GM18861 (cell line): Measurements from ENCODE around the gene LCE3B.

Experiments
- ATAC-seq: cut with Tn5 transposase; IDR thresholded peaks from one replicate; pipeline ENCODE4 v1.9.1; 2021; ENCODE audit not compliant: unreplicated experiment

LCE3B gene

GRCh38 chr1:152657677-152658076, 44.1 kb downstream of the LCE3B start:
- ATAC-seq = no peak

DNA sequence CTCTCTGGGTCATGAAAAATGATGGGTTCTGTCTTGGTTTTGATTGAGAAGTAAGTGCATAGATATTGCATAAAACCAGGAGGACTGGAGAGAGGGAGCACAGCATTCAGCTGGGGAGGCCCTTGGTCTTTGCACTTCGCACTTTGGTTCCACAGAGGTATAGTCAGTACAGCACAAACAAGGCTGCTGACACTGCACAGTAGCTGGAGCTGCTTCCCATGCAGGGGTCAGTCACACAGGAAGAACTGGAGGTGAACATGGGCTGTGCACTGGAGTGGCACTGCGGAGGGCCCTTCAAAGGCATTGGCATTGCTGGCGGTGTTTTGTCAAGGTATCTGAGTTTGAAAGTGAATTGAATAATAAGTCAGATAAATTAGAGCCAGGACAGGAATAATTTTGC, 45.0 kb downstream of the LCE3B start:
- ATAC-seq = no peak

DNA sequence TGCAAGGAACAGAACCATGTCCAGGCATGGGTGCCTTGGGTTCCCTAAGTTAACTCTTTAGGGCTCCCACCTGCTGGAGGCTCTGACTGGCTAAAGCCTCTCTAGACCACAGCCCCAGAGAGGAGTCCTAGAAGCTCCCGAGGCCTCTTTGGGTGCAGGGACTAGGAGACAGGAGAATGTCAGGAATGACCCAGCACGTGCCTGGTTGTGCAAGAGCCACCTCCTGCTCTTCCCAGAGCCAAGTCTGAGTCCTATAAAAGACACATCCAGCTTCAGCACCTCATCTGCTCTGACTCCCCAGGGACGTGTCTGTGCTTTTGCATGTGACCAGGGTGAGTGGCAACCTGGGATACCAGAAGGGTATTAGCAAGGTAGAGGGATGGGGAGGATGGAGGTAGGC, 49.5 kb downstream of the LCE3B start, which contains the start of gene LCE2D:
TSS of gene LCE2D (plus strand) at position 283 of the 400 bp plus-strand sequence. CDS start 726 bp downstream, outside the sequence.
- ATAC-seq = no peak
